GM21360 (cell line): ENCODE measurements around the gene APBA2.

ENCODE experiments used
- ATAC-seq: cut with Tn5 transposase; IDR thresholded peaks from one replicate; pipeline ENCODE4 v1.9.1; 2021; ENCODE audit warnings: mild to moderate bottlenecking, moderate library complexity; ENCODE audit not compliant: unreplicated experiment

APBA2 gene

GRCh38 chr15:29072444-29072843 is 186.7 kb downstream of the APBA2 start:
- ATAC-seq = no peak

- no peak for ATAC-seq
Observed at GRCh38 chr15:29074045-29074444, 188.3 kb downstream of the APBA2 start.

- ATAC-seq = no peak
Observed at GRCh38 chr15:29078541-29078940, 192.8 kb downstream of the APBA2 start.

GRCh38 chr15:29079479-29079878 is 193.7 kb downstream of the APBA2 start:
- no peak for ATAC-seq

GRCh38 chr15:29081781-29082180 is 196.0 kb downstream of the APBA2 start:
- no peak for ATAC-seq

- no peak for ATAC-seq
Observed at GRCh38 chr15:29083161-29083560, 197.4 kb downstream of the APBA2 start.

- ATAC-seq = no peak
Observed at GRCh38 chr15:29083858-29084257, 198.1 kb downstream of the APBA2 start.

GRCh38 chr15:29086001-29086400 is 200.2 kb downstream of the APBA2 start:
- no peak for ATAC-seq

- ATAC-seq = no peak
Observed at GRCh38 chr15:29086891-29087290, 201.1 kb downstream of the APBA2 start.

GRCh38 chr15:29087521-29088285 is 201.9 kb downstream of the APBA2 start:
- no peak for ATAC-seq

- ATAC-seq = no peak
Observed at GRCh38 chr15:29088666-29089065, 202.9 kb downstream of the APBA2 start.

GRCh38 chr15:29089731-29090616 is 204.2 kb downstream of the APBA2 start:
- ATAC-seq = no peak

- ATAC-seq = no peak
Observed at GRCh38 chr15:29090617-29091466, 205.1 kb downstream of the APBA2 start.

GRCh38 chr15:29091666-29092065 is 205.9 kb downstream of the APBA2 start:
- ATAC-seq = no peak

- ATAC-seq = no peak
Observed at GRCh38 chr15:29092376-29093064, 206.7 kb downstream of the APBA2 start.

- ATAC-seq = no peak
Observed at GRCh38 chr15:29093065-29093435, 207.3 kb downstream of the APBA2 start.

GRCh38 chr15:29093696-29094343 is 208.0 kb downstream of the APBA2 start:
- no peak for ATAC-seq

GRCh38 chr15:29094711-29095110 is 208.9 kb downstream of the APBA2 start:
- no peak for ATAC-seq

- ATAC-seq = no peak
Observed at GRCh38 chr15:29095746-29096145, 210.0 kb downstream of the APBA2 start.

GRCh38 chr15:29097168-29097567 is 211.4 kb downstream of the APBA2 start:
- no peak for ATAC-seq
